HG03432 (cell line): ENCODE measurements around the gene B4GALNT1.
"Not testable (repeated sequence)": the region's sequence is repeated elsewhere in the genome, so short reads cannot be mapped to it uniquely, and the experiment has no call there.

Experiments
- ATAC-seq: cut with Tn5 transposase; IDR thresholded peaks from one replicate; pipeline ENCODE4 v1.9.1; 2021; ENCODE audit warnings: mild to moderate bottlenecking, moderate library complexity; ENCODE audit not compliant: unreplicated experiment

B4GALNT1 gene

DNA sequence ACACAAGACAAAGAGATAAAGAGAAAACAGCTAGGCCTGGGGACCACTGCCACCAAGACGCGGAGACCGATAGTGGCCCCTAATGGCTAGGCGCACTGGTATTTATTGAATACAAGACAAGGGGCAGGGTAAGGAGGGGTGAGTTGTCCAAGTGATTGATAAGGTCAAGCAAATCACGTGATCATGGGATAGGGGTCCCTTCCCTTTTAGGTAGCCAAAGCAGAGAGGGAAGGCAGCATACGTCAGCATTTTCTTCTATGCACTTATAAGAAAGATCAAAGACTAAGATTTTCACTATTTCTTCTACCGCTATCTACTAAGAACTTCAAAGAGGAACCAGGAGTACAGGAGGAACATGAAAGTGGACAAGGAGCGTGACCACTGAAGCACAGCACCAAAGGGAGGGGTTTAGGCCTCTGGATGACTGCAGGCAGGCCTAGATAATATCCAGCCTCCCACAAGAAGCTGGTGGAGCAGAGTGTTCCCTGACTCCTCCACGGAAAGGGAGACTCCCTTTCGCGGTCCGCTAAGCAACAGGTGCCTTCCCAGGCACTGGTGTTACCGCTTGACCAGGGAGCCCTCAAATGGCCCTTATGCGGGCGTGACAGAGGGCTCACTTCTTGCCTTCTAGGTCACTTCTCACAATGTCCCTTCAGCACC, 43.9 kb downstream of the B4GALNT1 start:
- not testable (repeated sequence) for ATAC-seq

DNA sequence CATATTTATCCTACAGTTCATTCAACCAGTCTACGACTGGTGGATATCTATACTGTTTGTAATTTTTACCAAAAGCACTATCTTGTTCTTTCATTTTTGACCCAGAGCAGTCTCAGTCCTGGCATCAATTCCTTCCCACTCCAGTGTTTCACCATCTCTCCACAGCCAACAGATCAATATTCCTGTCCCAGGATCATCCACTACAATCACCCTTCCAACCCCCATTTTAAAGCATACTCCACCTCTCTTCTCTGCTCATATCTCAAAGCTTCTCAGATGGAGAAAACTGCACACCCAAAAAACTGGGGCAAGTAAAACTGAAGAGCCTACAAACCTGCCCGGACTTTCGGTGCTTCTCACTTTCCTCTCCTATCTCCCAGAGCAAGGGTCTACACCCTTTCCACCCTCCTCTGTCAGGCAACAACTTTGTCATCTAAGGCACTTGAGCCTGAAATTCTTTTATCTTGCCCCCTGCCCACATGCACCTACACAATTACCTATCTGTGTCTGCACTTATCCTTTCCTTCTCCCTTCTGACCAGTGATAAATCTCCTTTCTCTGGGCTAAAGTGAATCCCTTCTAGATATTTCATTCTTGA, 46.1 kb downstream of the B4GALNT1 start:
- no peak for ATAC-seq

DNA sequence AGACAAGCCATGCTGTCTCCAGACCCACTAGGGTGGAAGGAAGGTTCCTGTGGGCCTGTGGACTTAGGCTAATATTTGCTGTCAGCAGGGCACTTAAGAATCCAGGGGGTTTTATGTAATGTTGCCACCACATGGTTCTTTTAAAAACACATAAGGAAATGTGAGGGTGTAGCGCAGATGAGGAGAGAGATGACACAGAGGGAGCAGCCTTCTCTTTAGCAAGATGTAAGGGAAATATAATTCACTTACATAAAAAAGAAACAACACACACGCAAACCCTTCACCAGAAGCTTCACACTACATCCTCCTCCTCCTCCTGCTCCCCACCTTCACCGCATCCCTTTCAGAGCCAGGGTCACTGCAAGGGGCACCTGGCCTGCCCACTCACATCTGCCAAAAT, 46.9 kb downstream of the B4GALNT1 start:
- no peak for ATAC-seq

DNA sequence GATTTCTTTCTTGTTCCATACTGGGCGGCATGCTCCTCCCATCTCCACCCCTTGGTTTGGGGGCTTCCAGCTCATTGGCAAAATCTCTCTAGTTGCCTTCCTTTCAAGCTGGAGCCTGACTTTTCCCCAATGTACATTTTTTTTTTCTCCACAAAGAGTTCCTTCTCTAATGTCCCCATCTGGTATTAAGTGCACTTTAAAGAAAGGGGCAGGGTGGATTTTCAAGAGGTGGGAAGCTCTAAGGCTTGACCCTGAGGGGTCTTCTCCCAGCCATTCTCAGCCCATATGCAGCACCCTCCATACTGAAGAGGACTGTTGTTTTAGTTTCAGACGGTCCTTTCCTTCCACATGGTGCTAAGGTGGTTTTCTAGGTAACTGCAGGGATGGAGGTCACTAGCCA, 47.8 kb downstream of the B4GALNT1 start:
- no peak for ATAC-seq

DNA sequence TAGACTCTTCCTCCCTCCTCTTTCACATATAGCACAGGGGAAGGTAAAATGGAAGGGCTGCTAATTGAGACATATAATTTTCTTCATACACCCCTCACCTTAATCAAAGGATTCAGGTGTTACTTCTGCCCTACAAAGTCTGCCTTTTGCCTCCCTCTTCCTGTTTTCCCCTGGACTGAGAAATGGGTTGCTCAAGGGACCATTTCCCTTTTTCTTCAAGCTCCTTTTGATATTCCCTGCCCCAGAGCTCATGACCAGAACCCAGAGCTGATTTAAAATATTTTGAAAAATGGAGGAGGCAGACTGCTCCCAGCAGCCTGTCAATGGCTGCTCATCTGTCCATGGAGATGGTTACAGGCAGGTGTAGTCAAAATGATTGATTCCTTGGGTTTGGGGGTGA, 48.3 kb downstream of the B4GALNT1 start:
- no peak for ATAC-seq

DNA sequence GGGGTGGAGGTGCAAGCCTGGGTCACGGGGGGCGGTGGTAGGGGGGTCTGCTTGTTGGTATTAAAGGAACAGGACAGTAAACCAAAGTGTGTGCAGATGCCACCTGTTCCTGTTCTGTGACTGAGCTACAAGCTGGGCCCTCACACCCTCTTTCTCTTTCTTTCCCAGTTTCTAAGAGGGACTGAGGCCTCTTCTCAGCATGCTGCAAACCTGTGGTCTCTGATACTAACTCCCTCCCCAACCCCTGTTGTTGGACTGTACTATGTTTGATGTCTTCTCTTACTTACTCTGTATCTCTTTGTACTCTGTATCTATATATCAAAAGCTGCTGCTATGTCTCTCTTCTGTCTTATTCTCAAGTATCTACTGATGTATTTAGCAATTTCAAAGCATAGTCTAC, 49.0 kb downstream of the B4GALNT1 start:
- ATAC-seq = no peak

DNA sequence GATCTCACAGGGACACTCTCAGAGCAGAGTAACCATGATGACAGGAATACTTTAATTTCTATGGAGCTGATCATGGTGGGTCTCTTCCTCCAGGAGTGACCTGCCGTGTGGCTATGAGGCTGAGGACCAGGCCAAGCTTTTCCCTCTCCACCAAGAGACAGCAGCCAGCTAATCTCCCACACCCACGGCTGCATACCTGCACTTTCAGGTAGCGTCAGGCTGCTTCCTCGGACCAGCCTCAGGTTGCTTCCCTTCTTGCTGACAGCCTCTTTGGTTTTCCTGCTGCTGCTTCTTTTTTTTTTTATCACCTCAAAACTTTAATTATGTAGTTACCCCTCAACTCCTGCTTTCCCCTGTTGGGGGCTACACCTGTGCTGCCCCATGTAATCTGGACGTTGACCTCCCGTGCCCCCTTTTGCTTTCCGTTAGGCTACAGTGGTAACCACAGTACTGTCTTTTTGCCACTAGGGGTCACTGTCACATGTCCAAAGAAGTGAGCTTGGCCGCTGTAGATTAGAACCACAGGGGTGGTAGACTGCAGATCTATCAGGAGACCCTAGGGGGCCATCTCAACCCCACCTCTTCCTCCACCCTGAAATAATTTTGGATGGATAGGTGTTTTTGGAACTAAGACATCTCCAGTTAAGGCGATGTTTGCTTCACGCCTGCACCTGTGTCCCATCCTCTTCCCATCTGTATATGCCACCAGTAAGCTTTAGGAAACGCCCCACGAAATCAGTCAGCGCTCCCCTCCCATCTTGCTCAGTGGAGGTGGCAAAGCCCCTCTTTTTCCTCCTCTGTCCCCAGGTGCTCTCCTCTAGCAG, 49.8 kb downstream of the B4GALNT1 start:
- peak; percentile 95 for ATAC-seq

DNA sequence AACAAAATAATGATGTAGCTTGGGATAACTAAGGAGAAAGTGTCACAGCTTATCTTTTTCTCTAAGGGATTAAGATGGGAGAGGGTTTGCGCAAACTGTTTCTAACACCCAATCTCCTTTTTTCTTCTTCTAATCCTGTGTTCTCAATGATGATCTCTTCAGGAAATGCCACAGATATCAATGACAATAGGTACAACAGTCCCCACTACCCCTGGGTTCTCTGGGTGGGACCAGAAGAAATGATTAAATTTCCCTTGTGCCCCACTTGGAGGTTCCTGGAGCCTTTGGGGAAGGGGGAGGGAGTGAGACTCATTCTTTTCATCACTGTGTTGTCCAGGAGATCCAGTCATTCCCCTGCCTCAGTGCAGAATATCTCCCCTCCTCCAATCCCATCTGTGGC, 50.6 kb downstream of the B4GALNT1 start:
- ATAC-seq = no peak

DNA sequence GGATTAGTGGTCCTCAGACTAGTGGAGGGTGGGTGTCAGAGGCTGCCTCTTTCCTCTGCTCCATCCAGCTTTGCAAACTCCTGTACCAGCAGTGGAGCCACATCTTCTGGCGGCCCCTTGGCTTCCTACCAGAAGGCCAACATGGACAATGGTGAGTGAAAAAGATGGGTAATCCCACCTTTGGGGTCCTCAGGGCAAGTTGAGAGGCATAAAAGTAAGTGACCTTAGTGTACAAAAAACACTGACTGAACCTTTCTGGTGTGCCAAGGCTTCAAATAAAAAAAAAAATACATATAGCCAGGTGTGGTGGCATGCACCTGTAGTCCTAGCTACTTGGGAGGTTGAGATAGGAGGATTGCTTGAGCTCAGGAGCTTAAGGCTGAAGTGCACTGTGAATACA, 51.2 kb downstream of the B4GALNT1 start:
- no peak for ATAC-seq

DNA sequence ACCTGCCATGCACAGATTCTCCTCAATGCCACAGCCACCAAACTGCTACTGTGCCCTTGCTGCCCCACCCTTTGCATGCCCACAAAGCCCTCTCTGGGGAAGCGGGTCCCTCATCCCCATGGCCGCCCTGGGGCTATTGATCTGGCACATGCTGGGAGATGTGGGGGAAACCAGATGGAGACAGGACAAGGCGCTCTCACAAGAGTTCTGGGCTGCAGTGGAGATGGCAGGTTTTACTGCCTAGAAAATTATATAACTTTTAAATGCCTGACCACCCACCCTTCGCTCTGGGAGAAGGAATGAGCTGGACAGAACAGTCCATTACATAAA, 52.6 kb downstream of the B4GALNT1 start:
- no peak for ATAC-seq

DNA sequence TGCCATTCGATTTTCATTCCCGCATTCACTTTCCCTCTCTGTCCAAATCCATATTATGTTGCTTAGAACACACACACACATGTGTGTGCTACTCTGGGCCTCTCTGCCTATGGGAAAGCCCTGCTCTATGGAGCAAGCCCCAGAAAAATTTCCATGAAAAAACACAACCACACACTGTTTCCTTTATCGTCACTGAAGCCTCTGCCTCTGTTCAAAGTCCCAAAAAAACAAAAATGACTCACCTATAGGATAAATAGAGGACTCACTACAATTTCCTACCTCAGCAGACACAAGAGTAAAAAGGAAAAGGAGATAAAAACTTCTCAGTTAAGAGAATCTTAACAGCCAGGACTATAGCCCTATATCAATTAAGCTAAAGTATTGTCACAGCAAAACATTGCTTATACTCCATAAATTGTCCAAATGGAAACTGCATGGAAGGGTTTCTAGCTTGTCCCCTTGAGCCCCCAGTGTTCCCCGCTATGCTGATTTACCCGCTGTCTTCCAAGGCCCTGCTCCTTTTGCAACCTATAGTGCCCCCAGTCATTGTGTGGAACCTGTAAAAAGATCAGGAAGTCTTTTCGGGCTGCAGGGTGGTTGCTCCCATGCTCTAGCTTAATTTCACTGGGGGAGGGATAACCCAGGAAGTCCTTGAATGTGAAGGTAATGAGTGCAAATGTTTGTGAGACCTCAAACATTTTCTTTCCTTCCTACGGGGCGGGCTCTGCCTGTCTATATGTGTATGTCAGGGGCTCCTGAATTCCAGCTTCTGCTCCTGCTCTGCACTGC, 53.1 kb downstream of the B4GALNT1 start:
- no peak for ATAC-seq

DNA sequence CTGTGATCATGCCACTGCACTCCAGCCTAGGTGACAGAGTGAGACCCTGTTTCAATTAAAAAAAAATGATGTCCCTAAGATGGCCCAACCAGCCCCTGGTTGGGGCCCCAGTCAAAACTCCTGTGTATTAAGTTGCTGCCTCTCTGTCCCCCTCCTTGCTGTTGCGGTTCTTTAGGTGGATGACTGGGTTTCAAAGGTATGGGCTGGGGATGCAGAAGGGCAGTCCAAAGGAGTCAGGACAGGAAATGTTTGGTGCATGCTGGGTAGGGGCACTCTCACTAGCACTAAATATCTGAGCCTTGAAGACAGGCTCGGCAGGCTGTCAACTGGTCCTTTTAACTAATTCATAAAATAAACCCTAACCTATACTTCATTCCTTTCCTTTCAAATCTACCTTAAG, 54.0 kb downstream of the B4GALNT1 start:
- no peak for ATAC-seq

DNA sequence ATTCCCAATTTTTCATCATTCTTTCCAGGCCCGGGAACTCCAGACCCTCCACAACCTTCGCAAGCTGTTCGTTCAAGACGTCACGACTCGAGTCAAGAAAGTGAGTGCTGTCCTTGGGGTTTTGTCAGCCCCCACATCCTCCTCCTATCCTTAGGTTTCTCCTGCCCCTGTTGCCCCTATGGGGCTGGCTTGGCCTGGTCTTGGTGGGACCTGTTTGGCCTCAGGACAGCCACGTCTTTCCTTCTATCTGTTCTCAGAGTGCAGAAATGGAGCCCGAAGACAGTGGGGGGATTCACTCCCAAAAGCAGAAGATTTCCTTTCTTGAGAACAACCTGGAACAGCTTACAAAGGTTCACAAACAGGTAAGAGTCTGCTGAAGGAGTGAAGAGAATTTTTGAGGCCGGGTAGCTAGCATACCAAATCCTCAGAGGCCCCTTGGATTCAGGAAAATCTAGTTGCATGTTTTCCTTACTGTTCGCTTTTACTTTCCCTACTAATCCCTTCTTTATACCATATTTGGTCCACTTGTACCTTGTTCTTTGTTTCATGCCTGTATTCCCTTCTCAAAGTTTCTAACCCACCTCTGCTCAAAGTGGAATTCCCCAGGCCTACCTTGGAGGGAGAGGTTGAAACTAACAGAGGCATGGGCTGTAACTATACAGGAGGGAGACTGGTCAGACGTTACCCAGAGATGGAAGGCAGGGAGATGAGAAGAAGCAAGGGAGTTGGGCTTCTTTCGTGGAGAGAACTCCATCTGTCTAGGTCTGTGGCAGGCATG, 54.8 kb downstream of the B4GALNT1 start:
- ATAC-seq = no peak

DNA sequence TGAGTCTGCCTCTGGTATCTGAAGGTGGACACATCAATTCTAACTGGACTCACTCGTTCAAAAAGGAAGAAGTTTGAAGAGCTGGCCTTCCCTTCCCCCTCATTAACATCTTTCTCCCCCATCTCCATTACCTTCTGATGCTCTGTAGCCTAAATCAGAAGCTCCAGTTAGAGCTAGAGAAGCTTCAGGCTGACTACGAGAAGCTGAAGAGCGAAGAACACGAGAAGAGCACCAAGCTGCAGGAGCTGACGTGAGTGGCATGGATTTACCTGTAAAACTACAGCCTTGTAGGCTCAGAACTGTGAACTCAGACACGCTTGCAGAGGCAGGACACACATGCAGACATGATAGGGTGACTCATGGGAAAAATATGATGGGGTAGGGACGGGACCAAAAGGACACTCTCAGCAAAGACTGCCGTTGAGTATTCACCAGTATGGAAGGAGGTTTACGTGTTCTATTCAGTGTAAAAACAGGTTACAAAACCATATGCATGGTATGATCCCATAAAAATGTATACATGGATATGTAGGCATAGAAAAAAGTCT, 56.3 kb downstream of the B4GALNT1 start:
- ATAC-seq = no peak
